ENCODE results near the gene TSPO2.

The TSPO2 gene

DNA sequence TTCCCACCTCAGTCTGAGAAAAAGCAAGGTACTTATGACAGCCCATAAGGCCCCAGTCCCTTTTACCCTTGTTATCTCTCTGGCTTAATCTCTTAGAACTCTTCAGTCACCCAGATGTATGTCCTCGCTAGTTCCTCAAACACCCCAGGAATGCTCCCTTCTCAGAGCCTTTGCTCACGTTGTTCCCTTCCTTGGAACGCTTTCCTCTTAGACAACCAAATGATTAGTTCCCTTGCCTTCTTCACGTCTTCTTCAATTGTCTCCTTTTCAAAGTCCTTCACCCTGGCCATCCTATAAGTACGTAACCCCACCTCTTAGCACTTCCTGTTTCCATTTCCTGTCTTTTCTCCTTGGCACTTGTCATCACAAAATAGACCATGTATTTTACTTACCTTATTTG, 9.6 kb downstream of the TSPO2 start:
- DNase-seq (ENCODE audit: low spot score) = peak; percentile 53

DNA sequence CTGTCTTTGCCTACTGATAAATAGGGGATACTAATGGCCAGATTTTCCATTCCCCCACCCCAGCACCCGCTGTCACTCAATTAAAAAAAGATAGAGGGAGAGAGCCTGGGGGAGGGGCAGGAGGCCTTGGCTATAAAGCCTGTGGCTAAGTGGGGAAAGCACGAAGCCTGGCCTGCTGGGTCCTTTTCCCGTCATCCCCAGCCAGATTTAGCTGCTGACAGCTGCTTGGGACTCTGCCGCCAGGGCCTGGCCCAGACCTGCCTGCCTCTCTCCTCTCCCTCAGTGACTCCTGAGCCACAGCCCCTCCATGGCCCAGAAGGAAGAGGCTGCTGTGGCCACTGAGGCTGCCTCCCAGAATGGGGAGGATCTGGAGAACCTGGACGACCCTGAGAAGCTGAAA, 10.8 kb downstream of the TSPO2 start, which contains the start of gene APOBEC2:
APOBEC2 (plus strand) TSS at position 162 of the 400 bp plus-strand sequence; CDS start at position 308, 146 bp downstream.
- no peak for DNase-seq (ENCODE audit: low spot score)

DNA sequence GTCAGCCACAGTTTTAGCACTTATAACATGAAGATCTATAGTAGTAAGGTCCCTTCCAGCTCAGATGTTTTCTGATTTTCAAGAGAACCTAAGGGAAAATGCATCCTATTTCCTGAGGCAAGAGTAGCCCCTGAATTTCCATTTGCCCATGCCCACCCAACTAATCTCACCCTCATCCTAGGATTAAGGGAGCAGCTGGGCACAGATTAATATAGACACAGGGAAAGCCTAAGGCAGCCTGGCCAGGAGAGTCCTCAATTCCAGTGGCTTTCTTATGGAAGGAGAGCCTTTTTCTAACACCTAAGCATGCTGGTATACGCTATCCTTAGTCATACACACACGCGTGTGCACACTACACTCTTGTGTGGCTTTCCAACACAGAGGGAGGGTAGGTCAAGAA, 12.2 kb downstream of the TSPO2 start:
- DNase-seq (ENCODE audit: low spot score) = no peak

DNA sequence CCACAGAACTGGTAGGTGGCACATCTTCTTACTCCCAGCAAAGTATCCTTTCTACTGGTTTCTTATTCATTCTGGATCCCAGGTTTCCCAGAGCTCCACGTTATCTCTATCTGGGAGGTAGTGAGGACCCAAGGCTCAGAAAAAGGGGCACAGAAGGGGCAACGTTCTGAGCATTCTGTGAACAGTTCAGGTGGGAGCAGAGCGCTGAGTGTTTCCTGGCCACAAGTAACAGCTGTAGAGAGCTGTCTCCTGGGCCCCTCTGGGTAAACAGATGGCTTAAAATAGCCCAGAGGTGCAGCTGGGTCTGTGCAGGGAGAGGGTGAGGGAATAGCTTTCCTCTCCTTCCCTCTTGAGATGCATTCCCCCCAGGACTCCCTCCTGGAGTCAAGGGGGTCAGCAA, 12.9 kb downstream of the TSPO2 start:
- peak; percentile 30 for DNase-seq (ENCODE audit: low spot score)

DNA sequence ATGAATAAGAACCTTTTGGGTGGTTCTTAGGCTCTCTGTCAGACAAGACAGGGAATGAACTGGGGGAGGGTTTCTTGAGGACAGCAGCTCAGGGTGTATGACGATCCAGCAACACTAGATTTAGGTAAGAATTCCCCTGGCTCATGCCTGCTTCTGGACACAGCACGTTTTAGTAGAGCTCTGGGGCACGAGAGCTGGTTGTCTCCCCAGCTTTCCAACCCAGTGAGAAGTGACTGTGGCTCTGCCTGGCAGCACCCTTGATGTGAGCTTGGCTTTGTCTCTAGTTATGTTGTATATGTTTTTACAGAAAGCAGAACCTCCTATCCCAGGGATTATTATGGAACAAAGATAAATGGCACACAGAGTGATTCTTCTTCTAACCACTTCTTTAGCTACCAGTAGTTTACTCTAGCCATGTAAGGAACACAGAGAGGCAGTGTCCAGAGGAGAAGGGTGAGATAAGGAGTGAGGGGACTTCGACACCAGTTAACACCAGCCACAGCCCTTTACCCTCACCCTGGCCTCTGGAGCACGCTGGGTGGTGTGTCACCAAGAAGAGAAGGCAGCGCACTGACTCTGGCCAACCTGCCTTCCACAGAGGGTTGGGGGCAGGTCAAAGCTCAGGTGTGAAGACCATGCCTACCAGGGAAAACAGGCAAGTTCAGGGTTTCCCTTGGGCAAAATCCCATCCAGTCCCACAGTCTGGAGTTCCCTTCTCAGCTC, 14.7 kb downstream of the TSPO2 start:
- DNase-seq (ENCODE audit: low spot score) = no peak

DNA sequence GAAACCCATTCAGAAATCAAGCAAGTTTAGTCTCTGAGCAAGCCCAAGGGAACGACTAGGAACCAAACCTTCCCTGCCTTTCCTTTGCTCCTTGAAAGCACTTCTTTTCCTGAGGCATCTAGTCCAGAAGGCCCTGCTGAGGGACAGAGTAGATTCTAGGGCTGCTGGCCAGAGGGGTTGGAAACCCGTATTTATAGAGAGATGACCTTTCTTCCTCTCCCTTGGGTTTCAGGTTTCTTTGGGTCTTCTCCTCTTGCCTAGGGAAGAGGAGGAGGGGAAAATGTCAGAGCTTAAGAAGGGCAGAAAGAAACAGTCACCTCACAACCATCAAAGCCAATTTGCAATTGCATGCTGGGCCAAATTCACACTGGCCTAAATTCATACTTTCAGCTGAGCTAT, 16.5 kb downstream of the TSPO2 start:
- DNase-seq (ENCODE audit: low spot score) = no peak

DNA sequence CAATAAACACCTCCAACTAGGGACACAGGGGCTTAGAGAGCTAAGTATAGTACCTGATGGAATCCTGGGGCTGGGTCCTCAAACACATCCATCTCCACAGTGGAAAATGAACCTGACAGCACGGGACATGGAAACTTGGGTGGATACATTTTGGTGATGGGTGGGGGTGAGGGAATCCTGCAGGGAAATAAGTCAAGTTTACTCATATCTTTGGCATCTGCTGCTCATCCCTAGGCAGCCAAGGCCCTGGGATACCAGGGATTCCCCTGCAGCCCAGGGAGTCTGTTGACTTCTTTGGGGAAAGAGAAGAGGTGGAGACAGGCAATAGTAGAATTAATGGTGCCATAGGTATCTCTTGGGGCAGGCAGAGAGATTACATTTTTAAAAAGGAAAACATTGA, 17.3 kb downstream of the TSPO2 start:
- DNase-seq (ENCODE audit: low spot score) = no peak

DNA sequence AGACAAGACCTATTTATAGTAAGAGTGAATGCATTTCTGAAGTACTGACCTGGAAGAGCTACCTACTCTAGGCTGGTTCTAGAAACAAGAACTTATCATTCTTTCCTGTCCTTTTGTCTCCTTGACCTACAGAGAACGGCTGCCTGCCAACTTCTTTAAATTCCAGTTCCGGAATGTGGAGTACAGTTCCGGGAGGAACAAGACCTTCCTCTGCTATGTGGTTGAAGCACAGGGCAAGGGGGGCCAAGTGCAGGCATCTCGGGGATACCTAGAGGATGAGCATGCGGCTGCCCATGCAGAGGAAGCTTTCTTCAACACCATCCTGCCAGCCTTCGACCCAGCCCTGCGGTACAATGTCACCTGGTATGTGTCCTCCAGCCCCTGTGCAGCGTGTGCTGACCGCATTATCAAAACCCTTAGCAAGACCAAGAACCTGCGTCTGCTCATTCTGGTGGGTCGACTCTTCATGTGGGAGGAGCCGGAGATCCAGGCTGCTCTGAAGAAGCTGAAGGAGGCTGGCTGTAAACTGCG, 19.0 kb downstream of the TSPO2 start:
- DNase-seq (ENCODE audit: low spot score) = no peak

DNA sequence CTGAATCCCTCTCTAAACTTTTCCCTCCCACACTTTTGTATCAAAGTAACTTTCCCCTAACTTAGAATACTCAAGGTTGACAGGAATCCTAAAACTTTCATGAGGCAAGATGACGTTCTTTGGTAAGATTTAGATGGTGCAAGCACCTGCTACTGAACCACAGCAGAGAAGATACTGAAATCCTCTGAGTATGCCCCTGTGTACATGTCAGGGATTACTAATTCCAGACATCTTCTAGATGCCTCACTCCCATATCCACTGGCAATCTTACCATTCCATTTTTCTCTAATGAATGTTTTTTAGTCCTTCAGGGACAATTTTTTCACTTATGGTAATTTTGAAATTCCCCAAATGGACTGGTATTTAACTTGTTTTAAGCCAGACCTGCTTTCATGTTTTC, 19.8 kb downstream of the TSPO2 start:
- DNase-seq (ENCODE audit: low spot score) = no peak

DNA sequence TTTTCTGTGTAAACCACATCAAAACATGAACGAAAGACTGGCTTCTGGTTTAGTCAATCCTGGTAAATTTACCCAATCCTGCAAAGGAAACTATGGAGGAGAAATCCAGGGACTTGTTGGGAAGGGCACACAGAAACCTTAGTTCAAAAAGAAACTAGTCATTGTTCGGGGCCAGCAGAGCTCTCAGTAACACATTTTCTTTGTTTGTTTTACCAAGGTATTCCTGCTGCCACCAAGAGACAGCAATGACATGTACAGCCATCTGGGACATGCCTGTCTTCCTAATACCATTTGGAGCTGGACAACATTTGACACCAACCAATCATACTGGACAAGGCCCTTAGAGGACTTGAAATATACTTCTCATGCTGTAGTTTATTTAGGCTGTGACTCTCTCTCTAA, 21.6 kb downstream of the TSPO2 start:
- no peak for DNase-seq (ENCODE audit: low spot score)

DNA sequence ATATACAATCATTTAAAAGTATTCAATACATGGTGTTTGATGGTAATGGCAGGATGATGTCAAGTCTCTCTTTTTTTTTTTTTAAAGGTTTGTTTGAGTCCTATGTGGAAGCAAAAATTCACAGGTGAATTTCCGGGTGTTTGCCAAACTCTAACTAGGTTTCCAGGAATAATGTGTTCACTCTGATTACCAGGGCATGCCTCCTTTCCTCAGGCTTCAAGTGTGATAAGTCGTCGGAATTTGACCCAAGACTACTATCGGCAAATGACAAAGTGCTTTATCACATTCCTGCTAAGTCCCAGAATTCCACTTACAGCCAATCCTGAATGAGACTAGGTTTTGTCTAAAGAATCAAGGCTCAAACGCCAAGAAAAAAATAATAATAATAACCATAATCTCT, 22.6 kb downstream of the TSPO2 start:
- no peak for DNase-seq (ENCODE audit: low spot score)

DNA sequence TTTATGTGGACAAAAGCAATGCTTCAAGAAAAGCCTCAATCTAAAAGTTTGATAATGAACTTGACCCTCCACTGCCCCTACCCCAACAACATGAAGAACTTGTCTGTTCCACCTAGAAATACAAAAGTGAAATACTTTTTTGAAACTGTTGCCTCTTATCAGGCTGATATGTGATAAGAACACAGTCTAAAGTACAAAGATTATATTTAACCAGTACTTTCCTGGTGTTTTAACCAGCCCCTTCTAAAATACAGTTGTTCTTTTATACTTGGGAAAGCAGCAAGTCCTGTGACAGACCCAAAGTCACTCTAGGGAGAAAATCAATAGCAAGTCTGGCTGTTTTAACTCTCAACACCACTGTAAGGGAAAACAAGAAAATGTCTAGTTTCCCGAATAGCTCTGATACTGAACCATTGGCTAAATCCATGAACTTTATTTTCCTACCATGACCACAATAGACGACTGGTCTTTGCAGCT, 23.3 kb downstream of the TSPO2 start:
- no peak for DNase-seq (ENCODE audit: low spot score)

DNA sequence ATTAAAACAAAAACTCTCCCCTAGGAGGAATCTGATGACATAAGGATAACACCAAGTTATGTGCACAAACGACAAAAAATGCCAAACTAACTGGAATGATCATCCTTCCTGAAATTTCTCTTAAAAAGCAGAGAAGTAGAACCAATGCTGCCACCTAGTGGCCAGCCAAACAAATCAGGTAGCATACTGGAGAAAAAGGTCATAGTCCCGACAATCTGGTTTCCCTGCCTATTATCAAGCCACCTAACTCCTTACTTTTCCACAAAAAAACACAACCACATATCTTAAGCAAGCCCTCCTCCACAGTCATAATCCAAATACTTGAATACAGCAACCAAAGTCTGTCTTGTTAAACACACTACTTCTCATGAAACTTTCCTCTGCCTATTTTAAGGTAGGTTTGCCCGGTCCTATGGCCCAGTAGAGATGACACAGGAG, 24.6 kb downstream of the TSPO2 start:
- DNase-seq (ENCODE audit: low spot score) = peak; percentile 74

DNA sequence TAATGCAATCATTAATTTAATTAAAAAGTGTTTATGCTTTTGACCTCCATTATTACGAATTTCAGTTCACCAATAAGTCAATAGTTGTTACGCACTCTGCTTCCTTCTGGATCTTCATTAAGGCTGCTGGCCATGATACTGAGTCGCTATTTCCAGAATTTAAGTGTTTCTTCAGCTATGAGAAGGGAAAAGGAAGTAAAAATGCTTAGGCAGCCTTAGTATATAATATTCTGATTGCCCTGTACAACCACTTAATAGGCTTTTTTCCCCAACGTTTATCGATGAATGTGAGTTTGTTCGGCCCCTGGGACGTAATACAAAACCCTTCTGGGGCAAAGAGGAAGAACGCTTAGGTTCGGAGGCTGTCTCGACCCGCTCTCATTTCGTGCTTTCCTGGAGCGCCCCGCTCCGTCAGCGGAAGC, 29.2 kb downstream of the TSPO2 start:
- no peak for DNase-seq (ENCODE audit: low spot score)

DNA sequence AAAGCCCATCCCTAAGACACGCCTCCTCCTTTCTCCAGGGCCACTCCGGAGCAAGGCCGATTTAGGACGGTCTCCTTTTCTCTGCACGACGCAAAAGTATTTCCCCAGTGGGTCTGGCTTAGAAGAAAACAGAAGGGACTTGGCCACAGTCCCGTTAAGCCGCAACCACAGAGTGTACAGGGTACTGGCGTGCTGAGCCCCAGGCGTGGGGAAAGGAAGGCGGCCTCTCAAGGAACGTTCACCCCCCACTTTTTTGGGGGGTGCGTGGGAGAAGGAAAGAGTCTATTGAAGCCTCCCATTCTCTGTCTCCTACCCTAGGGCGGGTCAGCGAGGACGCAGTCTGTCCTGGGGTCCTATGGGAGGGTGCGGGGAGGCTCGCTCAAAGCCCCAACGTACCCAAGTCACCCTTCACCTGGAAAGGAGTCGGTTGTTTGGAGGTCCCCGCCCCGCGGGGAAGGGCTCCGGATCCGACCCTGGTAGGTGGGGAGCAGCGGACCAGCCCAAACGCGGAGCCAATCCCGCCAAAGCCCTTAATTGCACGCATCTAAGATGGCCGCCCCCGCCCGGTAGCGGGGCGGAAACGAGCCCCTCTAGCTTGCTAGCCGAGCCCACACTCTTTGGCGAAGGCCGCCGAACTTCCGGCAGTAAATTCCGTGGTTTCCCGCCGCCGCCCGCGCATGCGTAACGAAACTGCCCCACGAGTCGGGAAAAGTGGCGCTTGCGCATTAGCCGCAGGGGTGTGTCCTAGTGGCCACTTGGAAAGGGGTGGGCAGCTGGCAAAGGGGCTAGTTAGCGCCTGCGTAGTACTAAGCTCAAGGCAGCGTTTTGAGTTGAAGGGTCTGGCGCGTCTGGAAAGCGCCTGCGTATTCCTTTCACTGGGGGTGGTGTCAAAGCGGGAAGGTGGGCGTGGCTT, 29.9 kb downstream of the TSPO2 start, which contains the start of gene OARD1:
OARD1 (minus strand) TSS at position 434 of the 913 bp plus-strand sequence. CDS start 722 bp downstream, outside the sequence.
- DNase-seq (ENCODE audit: low spot score) = peak; percentile 99

DNA sequence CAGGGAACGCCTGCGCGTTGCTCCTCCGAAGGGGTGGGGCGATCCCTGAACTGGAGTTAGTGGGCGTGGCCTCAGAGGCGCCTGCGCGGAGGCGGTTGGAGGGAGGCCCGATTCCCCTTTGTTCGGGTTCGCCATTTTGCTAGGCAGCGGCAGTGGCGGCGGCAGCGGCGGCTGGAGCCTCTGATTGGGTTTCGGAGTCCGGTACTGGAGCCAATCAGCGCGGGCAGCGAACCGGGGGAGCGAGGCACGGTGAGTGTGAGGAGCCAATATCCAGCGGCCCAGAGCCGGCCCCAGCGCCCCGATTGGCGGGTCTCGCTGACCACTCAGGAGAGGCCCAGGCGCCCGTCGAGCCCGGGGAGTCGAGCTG, 30.6 kb downstream of the TSPO2 start, which contains the start of gene NFYA:
NFYA (plus strand) TSS at position 139 of the 367 bp plus-strand sequence. CDS start 6,116 bp downstream, outside the sequence.
- DNase-seq (ENCODE audit: low spot score) = no peak

DNA sequence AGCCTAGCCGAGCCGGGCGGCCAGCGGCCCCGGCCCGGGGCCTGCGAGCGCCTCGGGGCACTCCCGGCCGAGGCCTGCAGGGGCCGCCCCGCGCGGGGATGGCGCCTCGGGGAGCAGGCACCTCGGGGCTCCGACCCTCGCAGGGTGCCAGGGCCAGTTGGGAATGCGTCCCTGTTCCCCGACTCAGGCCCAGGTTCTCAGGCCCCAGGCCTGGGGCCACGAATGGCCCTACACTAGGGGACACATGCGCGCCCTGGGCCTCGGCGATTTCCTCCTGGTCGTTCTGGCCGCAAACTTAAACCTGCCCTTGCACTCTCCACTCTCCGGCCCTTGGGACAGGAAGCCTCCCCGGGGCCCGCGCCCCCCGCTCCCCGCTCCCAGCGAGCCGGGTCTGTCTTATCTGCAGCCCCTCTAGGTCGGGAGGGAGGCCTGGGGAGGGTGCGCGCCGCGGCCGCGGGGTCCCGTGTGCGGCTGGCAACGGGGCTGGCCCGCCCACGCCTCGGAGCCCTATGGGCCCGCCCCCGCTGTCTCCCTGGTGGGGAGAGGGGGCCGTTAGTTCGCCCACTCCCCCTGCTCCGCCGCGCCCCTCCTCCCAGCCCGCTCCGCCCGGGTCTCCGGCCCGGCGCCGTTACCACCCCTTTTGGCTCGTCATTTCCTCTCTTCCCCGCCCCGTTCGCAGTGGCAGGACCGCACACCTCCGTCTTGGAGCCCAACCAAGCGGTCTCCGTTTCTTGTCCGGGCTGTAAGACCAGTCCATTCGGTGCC, 31.1 kb downstream of the TSPO2 start:
- peak; percentile 89 for DNase-seq (ENCODE audit: low spot score)

DNA sequence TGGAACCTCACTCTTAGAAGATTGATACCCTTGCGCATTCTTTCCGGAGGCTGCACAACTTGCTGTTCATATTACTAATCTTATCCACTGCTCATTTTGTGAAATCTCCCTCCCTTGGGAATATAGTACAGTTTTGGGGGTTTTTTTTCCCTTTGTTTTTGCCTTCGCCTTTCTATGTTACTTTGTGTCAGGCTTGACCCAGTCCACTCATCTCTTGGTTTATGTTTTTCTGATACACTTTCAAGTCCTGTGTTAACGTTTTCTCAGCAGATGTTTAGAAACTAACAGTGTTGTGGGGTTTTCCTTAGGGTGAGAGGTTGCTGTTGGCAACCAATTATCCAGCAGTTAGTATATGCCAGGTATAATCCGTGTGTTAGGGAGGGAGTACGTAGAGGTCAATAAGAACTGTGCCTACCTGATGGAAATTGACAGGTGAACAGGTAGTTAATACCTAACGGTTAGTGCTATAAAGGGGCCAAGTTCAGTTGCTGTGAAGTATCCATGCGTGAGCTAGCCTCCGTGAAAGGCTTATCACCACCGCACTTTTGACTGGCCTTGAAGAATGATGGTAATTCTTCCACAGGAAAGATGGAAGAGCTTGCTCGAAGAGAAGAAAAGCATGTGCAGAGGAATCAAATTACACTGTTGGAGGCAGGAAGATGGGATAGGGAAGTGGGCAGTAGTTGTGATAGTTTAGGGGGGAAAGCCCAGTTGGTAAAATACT, 31.9 kb downstream of the TSPO2 start:
- peak; percentile 55 for DNase-seq (ENCODE audit: low spot score)

DNA sequence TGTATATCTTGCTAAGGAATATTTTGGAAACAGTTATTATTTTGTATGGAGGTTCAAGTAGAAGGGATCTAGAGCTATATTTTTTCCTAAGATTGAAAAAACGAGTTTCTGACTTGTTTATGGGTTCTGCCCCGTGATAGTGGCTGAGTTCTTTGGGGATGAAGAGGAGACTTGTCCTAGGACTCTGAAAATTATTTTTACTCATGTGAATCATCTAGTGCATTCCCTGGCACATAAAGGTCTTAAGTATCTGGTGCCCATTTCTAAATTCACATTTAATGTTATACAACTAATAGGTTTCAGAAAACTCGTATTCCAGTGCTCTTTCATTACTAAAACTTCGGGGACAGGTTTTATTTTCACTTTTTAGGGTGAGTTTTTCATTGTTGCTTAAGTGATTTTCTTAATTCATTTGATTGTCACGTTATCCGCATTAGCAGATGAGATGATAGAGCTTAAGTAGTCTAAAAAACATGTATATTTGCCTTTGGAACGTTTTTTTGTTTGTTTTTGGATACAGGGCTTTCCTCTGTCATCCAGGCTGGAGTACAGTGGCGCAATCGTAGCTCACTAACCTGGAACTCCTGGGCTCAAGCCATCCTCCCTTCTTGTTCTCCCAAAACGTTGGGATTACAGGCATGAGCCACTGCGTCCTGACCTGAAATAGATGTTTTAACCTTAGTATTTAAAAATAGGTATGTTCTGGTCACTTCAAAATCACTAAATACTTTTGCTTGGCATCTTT, 32.6 kb downstream of the TSPO2 start:
- peak; percentile 7 for DNase-seq (ENCODE audit: low spot score)

Data from NAMALWA (cell line).